Spleen (tissue), 11 donors: ENCODE results near the gene NRAP. TPM values are rescaled to one million over a fixed set of nuclear protein-coding genes. Genes with fewer than 3 reads are reported as not detected.

ENCODE experiments used
- DNase-seq: peaks from one replicate; pipeline ENCODE4 v3.0.0-alpha.2; 2020
- H3K27ac ChIP-seq, 8 donors: fragments of 200-600 bp; sonication (generic) in 7 of 8; 1 replicate in 4 of 8; 2 replicates in 4 of 8; pipeline versions ENCODE4 v1.5.0 to v1.8.0; 2016 to 2021; ENCODE audit warnings: inconsistent platforms in 4 of 8, mild to moderate bottlenecking in 4 of 8, moderate library complexity in 1 of 8
- H3K27me3 ChIP-seq, 7 donors: fragments of 200-600 bp; sonication (generic) in 6 of 7; replicated peaks in 1 of 7; 1 replicate in 4 of 7; 2 replicates in 3 of 7; pipeline versions ENCODE4 v1.5.0 to v1.8.0; 2016 to 2021; ENCODE audit warnings: inconsistent platforms in 3 of 7, mild to moderate bottlenecking in 1 of 7
- H3K36me3 ChIP-seq, 6 donors: fragments of 200-600 bp; sonication (generic) in 5 of 6; 1 replicate in 4 of 6; 2 replicates in 2 of 6; pipeline versions ENCODE4 v1.5.0 to v1.8.0; 2016 to 2021; ENCODE audit warnings: inconsistent platforms in 2 of 6
- H3K4me1 ChIP-seq, 6 donors: fragments of 200-600 bp; sonication (generic) in 5 of 6; 1 replicate in 3 of 6; 2 replicates in 3 of 6; pipeline versions ENCODE4 v1.5.0 to v1.8.0; 2016 to 2021; ENCODE audit warnings: inconsistent platforms in 3 of 6
- H3K4me3 ChIP-seq, 8 donors: fragments of 200-600 bp; sonication (generic) in 7 of 8; 1 replicate in 4 of 8; 2 replicates in 4 of 8; pipeline versions ENCODE4 v1.5.0 to v1.8.0; 2016 to 2021; ENCODE audit warnings: inconsistent platforms in 4 of 8, mild to moderate bottlenecking in 4 of 8, moderate library complexity in 2 of 8
- H3K9me3 ChIP-seq, 8 donors: fragments of 200-600 bp; sonication (generic) in 7 of 8; 1 replicate in 4 of 8; 2 replicates in 4 of 8; pipeline versions ENCODE4 v1.5.0 to v1.8.0; 2016 to 2021; ENCODE audit warnings: inconsistent platforms in 4 of 8
- POLR2A ChIP-seq, 3 donors: fragments of 450-650 bp; IDR thresholded peaks; one replicate each; pipeline ENCODE4 v1.5.1; 2017; ENCODE audit warnings: antibody characterized with exemption in 3 of 3, mild to moderate bottlenecking in 1 of 3
- POLR2AphosphoS5 ChIP-seq, 3 donors: sonication (generic); formaldehyde crosslinking; IDR thresholded peaks; one replicate each; pipeline ENCODE4 v1.5.1; 2017; ENCODE audit warnings: antibody characterized with exemption in 3 of 3
- WGBS, 5 donors: extraction: QIAGEN DNeasy Blood & Tissue Kit in 3 of 5; methylation state at CpG; one replicate each; pipeline versions ENCODE4 v1.1.5 to v1.1.7; 2013 to 2018; 5-methylcytosine and 5-hydroxymethylcytosine counted together
- intact Hi-C: fragments of 100-400 bp; cut with DNase I; formaldehyde crosslinking; loops from one replicate; pipeline ENCODE4 v1.15.0; 2023; ENCODE audit warnings: low total_unique reads
- polyA plus RNA-seq, 3 donors: library from polyadenylated mRNA; stranded (reverse); fragments of 200-250 nt; gene quantifications; one replicate each; pipeline ENCODE4 v1.2.1, GENCODE V29; 2013
- total RNA-seq, 7 donors: library from RNA; depleted of rRNA in 3 of 7; stranded (reverse); fragments of >200 nt in 3 of 7; fragmentation: NEBNext Ultra II Directional in 4 of 7; extraction: Animal tissue kit (Norgen Biotek cat#: 25700) in 4 of 7; gene quantifications; one replicate each; pipeline versions ENCODE4 v1.1.0 to v1.2.1, GENCODE V29; 2016 to 2021
- TF ChIP-seq, protein P1 (sequence below), 11 experiments: fragments of 200-600 bp in 7 of 11; fragments of 450-650 bp in 4 of 11; sonication (generic) in 4 of 11; IDR thresholded peaks in 8 of 11; conservative IDR thresholded peaks in 3 of 11; 1 replicate in 7 of 11; 2 replicates in 4 of 11; pipeline versions ENCODE4 v1.4.0 to v1.8.0; 2016 to 2021; ENCODE audit warnings: antibody characterized with exemption in 11 of 11, inconsistent platforms in 4 of 11, mild to moderate bottlenecking in 1 of 11
- donor health status: healthy with polysubstance abuse.
- donor health status: DM: no; HTN: no; CAD: no; lungs with moderate emphysema.
- donor health status: DM: no; HTN: no; CAD: no.
- donor health status: Bipolar disorder and iron deficiency.
- donor health status: healthy.
- donor health status: DM: no; HTN: no; CAD: no.
- donor health status: DM: yes; HTN: yes; CAD: no.

The NRAP gene
- total and polyA plus RNA-seq, 10 donors = 0.03 to 0.13 (median 0.04) TPM; not detected in 6

GRCh38 chr10:113690749-113691148 is 26.9 kb upstream of the NRAP start:
- H3K27ac ChIP-seq = no peak overlapping the region
- peaks cover 0 to 57% (median 15%) of the 10 kb centered on the region in 6 donors for H3K36me3 ChIP-seq
- peaks cover 9 to 92% (median 70%) of the 10 kb centered on the region in 8 donors for H3K9me3 ChIP-seq
- 61 to 67% (median 65%) methylated on average over 3 of the region's 3 CpGs for WGBS, 5 donors
- H3K4me3 ChIP-seq = no peak overlapping the region
- TF ChIP-seq, protein P1, sequence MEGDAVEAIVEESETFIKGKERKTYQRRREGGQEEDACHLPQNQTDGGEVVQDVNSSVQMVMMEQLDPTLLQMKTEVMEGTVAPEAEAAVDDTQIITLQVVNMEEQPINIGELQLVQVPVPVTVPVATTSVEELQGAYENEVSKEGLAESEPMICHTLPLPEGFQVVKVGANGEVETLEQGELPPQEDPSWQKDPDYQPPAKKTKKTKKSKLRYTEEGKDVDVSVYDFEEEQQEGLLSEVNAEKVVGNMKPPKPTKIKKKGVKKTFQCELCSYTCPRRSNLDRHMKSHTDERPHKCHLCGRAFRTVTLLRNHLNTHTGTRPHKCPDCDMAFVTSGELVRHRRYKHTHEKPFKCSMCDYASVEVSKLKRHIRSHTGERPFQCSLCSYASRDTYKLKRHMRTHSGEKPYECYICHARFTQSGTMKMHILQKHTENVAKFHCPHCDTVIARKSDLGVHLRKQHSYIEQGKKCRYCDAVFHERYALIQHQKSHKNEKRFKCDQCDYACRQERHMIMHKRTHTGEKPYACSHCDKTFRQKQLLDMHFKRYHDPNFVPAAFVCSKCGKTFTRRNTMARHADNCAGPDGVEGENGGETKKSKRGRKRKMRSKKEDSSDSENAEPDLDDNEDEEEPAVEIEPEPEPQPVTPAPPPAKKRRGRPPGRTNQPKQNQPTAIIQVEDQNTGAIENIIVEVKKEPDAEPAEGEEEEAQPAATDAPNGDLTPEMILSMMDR (IDR thresholded peaks at IDR 0.05 in 8 of 11, conservative IDR thresholded peaks at IDR 0.05 in 3 of 11) = no peak
- TF ChIP-seq POLR2A (IDR thresholded peaks at IDR 0.05) (no peak), POLR2AphosphoS5 (IDR thresholded peaks at IDR 0.05) (no peak)
- no peaks in the 10 kb centered on the region for H3K27me3 ChIP-seq
- intact Hi-C loops = no loop called here
- H3K4me1 ChIP-seq = peaks cover 0 to 8% (median 0%) of the 10 kb centered on the region in 6 donors
- no peak for DNase-seq

GRCh38 chr10:113689574-113689973 is 25.7 kb upstream of the NRAP start:
- intact Hi-C loops = no loop called here
- H3K27ac ChIP-seq = no peak overlapping the region
- no peaks in the 10 kb centered on the region for H3K27me3 ChIP-seq
- DNase-seq = no peak
- peaks cover 0 to 8% (median 0%) of the 10 kb centered on the region in 6 donors for H3K4me1 ChIP-seq
- peaks cover 9 to 99% (median 77%) of the 10 kb centered on the region in 8 donors for H3K9me3 ChIP-seq
- H3K4me3 ChIP-seq = no peak overlapping the region
- TF ChIP-seq POLR2AphosphoS5 (IDR thresholded peaks at IDR 0.05) = no peak
- TF ChIP-seq, protein P1 (IDR thresholded peaks at IDR 0.05 in 8 of 11, conservative IDR thresholded peaks at IDR 0.05 in 3 of 11) = no peak
- TF ChIP-seq POLR2A (IDR thresholded peaks at IDR 0.05) = no peak
- WGBS, 5 donors = 69 to 82% (median 78%) methylated on average over 3 of the region's 3 CpGs
- H3K36me3 ChIP-seq = peaks cover 0 to 57% (median 15%) of the 10 kb centered on the region in 6 donors

DNA sequence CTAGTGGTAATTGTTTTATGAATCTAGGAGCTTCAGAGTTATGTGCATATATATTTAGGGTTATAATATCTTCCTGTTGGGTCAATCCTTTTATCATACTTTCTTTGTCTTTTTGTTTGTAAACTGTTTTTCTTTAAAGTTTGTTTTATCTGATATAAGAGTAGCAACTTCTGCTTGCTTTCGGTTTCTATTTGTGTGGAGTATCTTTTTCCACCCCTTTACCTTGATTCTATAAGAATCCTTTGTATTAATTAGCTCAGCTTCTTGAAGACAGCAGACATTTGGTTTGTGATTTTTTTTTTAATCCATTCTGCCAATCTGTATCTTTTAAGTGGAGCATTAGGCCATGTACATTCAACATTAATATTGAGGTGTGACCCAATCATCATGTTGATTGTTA is 25.2 kb upstream of the NRAP start:
- H3K27me3 ChIP-seq = no peaks in the 10 kb centered on the region
- DNase-seq = no peak
- TF ChIP-seq POLR2AphosphoS5 (IDR thresholded peaks at IDR 0.05) (no peak), POLR2A (IDR thresholded peaks at IDR 0.05) (no peak)
- TF ChIP-seq, protein P1 (IDR thresholded peaks at IDR 0.05 in 8 of 11, conservative IDR thresholded peaks at IDR 0.05 in 3 of 11) = no peak
- H3K36me3 ChIP-seq = peaks cover 0 to 52% (median 15%) of the 10 kb centered on the region in 6 donors
- intact Hi-C loops = no loop called here
- no peak overlapping the region for H3K27ac ChIP-seq
- WGBS, 5 donors = 82 to 95% (median 85%) methylated on average over 1 of the region's 1 CpG
- peaks cover 9 to 99% (median 73%) of the 10 kb centered on the region in 8 donors for H3K9me3 ChIP-seq
- H3K4me1 ChIP-seq = peaks cover 0 to 12% (median 0%) of the 10 kb centered on the region in 6 donors
- H3K4me3 ChIP-seq = no peak overlapping the region

DNA sequence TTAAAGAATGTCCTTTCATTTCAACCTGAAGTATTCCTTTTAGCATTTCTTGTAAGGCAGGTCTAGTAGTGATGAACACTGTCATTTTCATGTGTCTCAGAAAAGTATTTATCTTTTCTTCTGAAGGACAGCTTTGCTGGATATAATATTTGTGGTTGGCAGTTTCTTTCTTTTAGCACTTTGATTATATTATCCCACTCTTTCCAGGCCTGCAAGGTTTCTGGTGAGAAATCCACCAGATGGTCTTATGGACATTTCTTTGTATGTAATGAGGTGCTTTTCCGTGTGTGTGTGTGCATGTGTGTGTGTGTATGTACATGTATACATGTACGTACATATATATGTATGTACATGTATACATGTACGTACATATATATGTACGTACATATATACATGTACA is 23.2 kb upstream of the NRAP start:
- intact Hi-C loops = no loop called here
- peaks cover 3 to 32% (median 8%) of the 10 kb centered on the region in 6 donors for H3K4me1 ChIP-seq
- no peak for TF ChIP-seq POLR2A (IDR thresholded peaks at IDR 0.05)
- TF ChIP-seq, protein P1 (IDR thresholded peaks at IDR 0.05 in 8 of 11, conservative IDR thresholded peaks at IDR 0.05 in 3 of 11) = no peak
- no peak for TF ChIP-seq POLR2AphosphoS5 (IDR thresholded peaks at IDR 0.05)
- no peak overlapping the region for H3K4me3 ChIP-seq
- DNase-seq = no peak
- peaks cover 3 to 81% (median 53%) of the 10 kb centered on the region in 8 donors for H3K9me3 ChIP-seq
- no peak overlapping the region for H3K27ac ChIP-seq
- peaks cover 0 to 32% (median 3%) of the 10 kb centered on the region in 6 donors for H3K36me3 ChIP-seq
- 84 to 96% (median 95%) methylated on average over 4 of the region's 4 CpGs for WGBS, 5 donors
- H3K27me3 ChIP-seq = no peaks in the 10 kb centered on the region
